GM12864 (cell line): ENCODE data around the gene UGGT2.
"Not testable (repeated sequence)": the region's sequence is repeated elsewhere in the genome, so short reads cannot be mapped to it uniquely, and the experiment has no call there.

Experiments
- DNase-seq: peaks from one replicate; pipeline ENCODE4 v3.0.0-alpha.2; 2011; ENCODE audit warnings: low read depth
- H3K4me3 ChIP-seq: 2 replicates; pipeline ENCODE4 v1.5.1; 2011; ENCODE audit warnings: mild to moderate bottlenecking, low read depth, low read length, control low read depth
- TF ChIP-seq, protein P1 (sequence below): IDR thresholded peaks from 2 replicates; pipeline ENCODE4 v1.5.1; 2011; ENCODE audit warnings: low read depth, mild to moderate bottlenecking, moderate library complexity, low read length, control low read depth, inconsistent platforms; ENCODE audit errors: missing control alignments

UGGT2 gene

GRCh38 chr13:95788100-95788463 lies 265.1 kb downstream of the UGGT2 start:
- no peak for DNase-seq
- TF ChIP-seq, protein P1, sequence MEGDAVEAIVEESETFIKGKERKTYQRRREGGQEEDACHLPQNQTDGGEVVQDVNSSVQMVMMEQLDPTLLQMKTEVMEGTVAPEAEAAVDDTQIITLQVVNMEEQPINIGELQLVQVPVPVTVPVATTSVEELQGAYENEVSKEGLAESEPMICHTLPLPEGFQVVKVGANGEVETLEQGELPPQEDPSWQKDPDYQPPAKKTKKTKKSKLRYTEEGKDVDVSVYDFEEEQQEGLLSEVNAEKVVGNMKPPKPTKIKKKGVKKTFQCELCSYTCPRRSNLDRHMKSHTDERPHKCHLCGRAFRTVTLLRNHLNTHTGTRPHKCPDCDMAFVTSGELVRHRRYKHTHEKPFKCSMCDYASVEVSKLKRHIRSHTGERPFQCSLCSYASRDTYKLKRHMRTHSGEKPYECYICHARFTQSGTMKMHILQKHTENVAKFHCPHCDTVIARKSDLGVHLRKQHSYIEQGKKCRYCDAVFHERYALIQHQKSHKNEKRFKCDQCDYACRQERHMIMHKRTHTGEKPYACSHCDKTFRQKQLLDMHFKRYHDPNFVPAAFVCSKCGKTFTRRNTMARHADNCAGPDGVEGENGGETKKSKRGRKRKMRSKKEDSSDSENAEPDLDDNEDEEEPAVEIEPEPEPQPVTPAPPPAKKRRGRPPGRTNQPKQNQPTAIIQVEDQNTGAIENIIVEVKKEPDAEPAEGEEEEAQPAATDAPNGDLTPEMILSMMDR, result no peak
- no peak overlapping the region for H3K4me3 ChIP-seq

- DNase-seq, result no peak
- no peak overlapping the region for H3K4me3 ChIP-seq
- TF ChIP-seq, protein P1, result no peak
These were observed 265.7 kb downstream of the UGGT2 start for GRCh38 chr13:95787356-95788099.

GRCh38 chr13:95784900-95785290 lies 268.3 kb downstream of the UGGT2 start:
- DNase-seq, result no peak
- TF ChIP-seq, protein P1, result no peak
- H3K4me3 ChIP-seq, result no peak overlapping the region

- TF ChIP-seq, protein P1, result no peak
- no peak for DNase-seq
- no peak overlapping the region for H3K4me3 ChIP-seq
These were observed 268.9 kb downstream of the UGGT2 start for GRCh38 chr13:95784161-95784899.

DNA sequence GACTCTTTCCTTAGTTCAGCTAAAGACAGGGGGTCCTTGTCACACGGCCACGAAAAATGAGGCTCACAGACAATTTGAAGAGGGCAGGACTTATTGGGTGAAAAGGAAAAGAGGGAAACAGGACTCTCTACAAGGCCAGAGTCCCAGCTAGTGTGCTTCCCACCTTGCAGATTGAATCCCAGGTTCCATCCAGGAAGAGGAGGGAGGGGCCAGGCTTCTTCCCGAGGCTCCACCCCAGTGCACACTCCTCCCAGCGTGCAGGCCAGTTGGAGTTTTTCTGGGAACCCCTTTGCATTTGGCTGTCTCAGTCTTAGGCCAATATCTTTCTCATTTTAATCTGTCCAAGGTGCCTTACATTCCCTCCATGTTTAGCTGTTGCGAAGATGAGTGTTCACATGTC lies 269.5 kb downstream of the UGGT2 start:
- TF ChIP-seq, protein P1, result no peak
- DNase-seq, result no peak
- H3K4me3 ChIP-seq, result no peak overlapping the region

DNA sequence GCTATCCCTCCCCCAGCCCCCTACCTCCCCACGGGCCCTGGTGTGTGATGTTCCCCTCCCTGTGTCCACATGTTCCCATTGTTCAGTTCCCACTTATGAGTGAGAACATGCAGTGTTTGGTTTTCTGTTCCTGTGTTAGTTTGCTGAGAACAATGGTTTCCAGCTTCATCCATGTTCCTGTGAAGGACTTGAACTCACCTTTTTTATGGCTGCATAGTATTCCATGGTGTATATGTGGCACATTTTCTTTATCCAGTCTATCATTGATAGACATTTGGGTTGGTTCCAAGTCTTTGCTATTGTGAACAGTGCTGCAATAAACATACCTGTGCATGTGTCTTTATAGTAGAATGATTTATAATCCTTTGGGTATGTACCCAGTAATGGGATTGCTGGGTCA lies 271.3 kb downstream of the UGGT2 start:
- DNase-seq, H3K4me3 ChIP-seq: not testable (repeated sequence)

DNA sequence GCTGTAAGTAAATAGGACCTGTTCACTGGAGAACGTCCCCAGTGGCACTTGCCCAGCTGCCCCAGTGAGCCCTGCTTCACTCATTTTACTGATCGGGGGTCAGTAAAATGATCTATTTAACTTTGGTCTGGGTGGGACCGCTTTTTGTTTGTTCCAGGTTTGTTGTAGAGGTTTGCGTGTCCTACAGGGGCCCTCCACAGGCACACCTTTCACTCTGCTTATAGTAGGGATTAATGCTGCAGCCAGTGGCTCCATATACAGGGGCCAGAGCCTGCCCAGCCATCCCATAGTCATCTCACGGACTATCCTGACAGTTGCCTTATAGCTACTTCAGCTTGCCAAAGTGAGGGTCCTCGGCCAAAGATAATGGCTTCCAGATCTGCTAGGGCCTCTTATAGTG lies 272.2 kb downstream of the UGGT2 start:
- H3K4me3 ChIP-seq, result no peak overlapping the region
- DNase-seq, result no peak
- TF ChIP-seq, protein P1, result no peak
